Subcutaneous preadipocyte (primary cell): ENCODE data around the gene ZDHHC3. TPM values are rescaled to one million over a fixed set of nuclear protein-coding genes. Genes with fewer than 3 reads are reported as not detected.

ENCODE experiments used
- total RNA-seq: library from RNA; depleted of rRNA; stranded (reverse); fragments of >200 nt; gene quantifications from 2 replicates; pipeline ENCODE4 v1.2.3, GENCODE V29; 2012

ZDHHC3 gene
- total RNA-seq, result 64.5 and 87.8 TPM in 2 replicates

GRCh38 chr3:44976002-44976815 lies at the start of gene ZDHHC3, which contains the start of gene EXOSC7:
Gene ZDHHC3, minus strand, starts transcription at chr3:44976174. Its CDS starts 16,738 bp downstream, at chr3:44959436.
Gene EXOSC7, plus strand, starts transcription at chr3:44976244. Its CDS starts 34 bp downstream, at chr3:44976278.

Other genes starting within 250 kb of the ZDHHC3 start
- 4.3 and 6.6 TPM in 2 replicates for gene ZNF501, start 246.5 kb downstream of the ZDHHC3 start, total RNA-seq
- 21.3 and 26.8 TPM in 2 replicates for gene KIAA1143, start 214.6 kb downstream of the ZDHHC3 start, total RNA-seq
- gene KIF15, start 214.4 kb downstream of the ZDHHC3 start, total RNA-seq, result 10.7 and 17.4 TPM in 2 replicates
- 11.3 and 17.6 TPM in 2 replicates for gene TMEM42, start 114.3 kb downstream of the ZDHHC3 start, total RNA-seq
- gene TGM4, start 101.6 kb downstream of the ZDHHC3 start, total RNA-seq, result under 0.01 and 0.39 TPM in 2 replicates
- 37.5 and 40.4 TPM in 2 replicates for gene EXOSC7, start 70 bp upstream of the ZDHHC3 start, total RNA-seq
- 33.4 and 48.5 TPM in 2 replicates for gene CLEC3B, start 50.1 kb upstream of the ZDHHC3 start, total RNA-seq
- gene CDCP1, start 170.2 kb upstream of the ZDHHC3 start, total RNA-seq, result 19.1 and 27.4 TPM in 2 replicates